Activated CD8-positive, alpha-beta memory T cell treated with anti-CD3 and anti-CD28 coated beads, Interleukin-2, amount 10 ng/mL, durations not matched to agents 7 days and 5 days (primary cell): ENCODE data around the gene ADSS2. TPM values are rescaled to one million over a fixed set of nuclear protein-coding genes. Genes with fewer than 3 reads are reported as not detected.

Experiments used
- ATAC-seq: fragments of 150-1000 bp; cut with Tn5 transposase; one replicate; pipeline ENCODE4 v1.10.0; 2021; ENCODE audit warnings: moderate library complexity
- CTCF ChIA-PET: fragments of 350-600 bp; sonication (Branson Sonifier 250); formaldehyde crosslinking; loops from one replicate; lab custom pipeline; 2021; ENCODE audit warnings: antibody characterized with exemption; lab: Charles Lee
- DNase-seq: peaks from one replicate; pipeline ENCODE4 v3.0.0-alpha.2; 2020
- H3K27ac Mint-ChIP-seq: one replicate; pipeline ENCODE4 v1.8.0; 2021; ENCODE audit warnings: mild to moderate bottlenecking, mixed read lengths
- H3K27me3 Mint-ChIP-seq: one replicate; pipeline ENCODE4 v1.8.0; 2021; ENCODE audit warnings: mixed read lengths
- H3K36me3 Mint-ChIP-seq: one replicate; pipeline ENCODE4 v1.8.0; 2021; ENCODE audit warnings: mild to moderate bottlenecking, mixed read lengths
- H3K4me1 Mint-ChIP-seq: one replicate; pipeline ENCODE4 v1.8.0; 2021; ENCODE audit warnings: mixed read lengths
- H3K4me3 Mint-ChIP-seq: one replicate; pipeline ENCODE4 v1.8.0; 2021; ENCODE audit warnings: mild to moderate bottlenecking, moderate library complexity, mixed read lengths
- H3K9me3 Mint-ChIP-seq: one replicate; pipeline ENCODE4 v1.8.0; 2022; ENCODE audit warnings: low read depth, mixed read lengths
- total RNA-seq, 2 experiments: library from RNA; stranded (reverse); gene quantifications; one replicate each; pipeline ENCODE4 v1.2.3, GENCODE V29; 2021

ADSS2 gene
- total RNA-seq, 2 experiments from 2014 or later, result 52.0 to 66.7 TPM

DNA sequence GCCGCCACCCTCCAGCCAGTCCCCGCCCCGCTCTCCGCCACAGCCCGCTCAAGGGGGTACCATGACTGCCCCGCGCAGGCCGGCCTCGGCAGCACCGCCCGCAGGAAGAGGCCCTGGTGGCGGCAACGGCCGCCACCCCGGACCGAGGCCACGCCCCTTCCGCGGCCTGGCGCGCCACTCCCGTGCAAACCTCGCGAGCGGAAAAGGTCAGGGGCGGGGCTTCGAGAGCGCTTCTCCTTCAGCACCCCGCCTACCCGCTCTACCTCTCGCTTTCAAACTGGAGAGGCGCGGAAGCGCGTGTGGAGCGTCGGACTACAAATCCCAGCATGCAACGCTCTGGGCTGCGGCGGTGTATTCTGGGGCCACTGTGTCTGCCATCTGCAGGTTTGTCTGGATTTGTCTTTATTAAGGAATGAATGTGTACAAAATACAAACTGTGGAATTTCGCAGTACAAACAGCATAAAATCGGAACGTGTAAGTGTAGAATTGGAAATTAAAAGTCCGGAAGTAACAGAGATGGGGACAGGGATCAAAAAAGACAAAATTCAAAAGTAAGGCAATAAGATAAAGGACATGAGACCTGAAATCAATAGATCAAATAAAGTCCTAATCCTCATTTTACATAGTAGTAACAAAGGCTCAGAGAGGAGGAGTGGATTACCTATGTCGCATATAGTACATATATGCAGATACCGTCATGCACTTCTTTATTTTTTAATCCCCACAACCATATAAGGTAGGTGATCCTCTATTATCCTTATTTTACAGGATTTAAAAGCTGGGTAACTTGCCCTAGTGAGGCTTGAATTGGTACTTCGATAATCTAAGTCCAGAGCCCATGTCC is 464 bp upstream of the ADSS2 start:
- CTCF ChIA-PET, result no interaction called here
- H3K9me3 Mint-ChIP-seq, result no peaks in the 10 kb centered on the region
- H3K4me1 Mint-ChIP-seq, result peaks cover 39% of the 10 kb centered on the region
- no peaks in the 10 kb centered on the region for H3K27me3 Mint-ChIP-seq
- H3K27ac Mint-ChIP-seq, result peak overlapping the region; percentile 99
- peaks cover 32% of the 10 kb centered on the region for H3K36me3 Mint-ChIP-seq
- peak overlapping the region; percentile 97 for H3K4me3 Mint-ChIP-seq
- ATAC-seq (peak; percentile 93), DNase-seq (peak; percentile 99)

DNA sequence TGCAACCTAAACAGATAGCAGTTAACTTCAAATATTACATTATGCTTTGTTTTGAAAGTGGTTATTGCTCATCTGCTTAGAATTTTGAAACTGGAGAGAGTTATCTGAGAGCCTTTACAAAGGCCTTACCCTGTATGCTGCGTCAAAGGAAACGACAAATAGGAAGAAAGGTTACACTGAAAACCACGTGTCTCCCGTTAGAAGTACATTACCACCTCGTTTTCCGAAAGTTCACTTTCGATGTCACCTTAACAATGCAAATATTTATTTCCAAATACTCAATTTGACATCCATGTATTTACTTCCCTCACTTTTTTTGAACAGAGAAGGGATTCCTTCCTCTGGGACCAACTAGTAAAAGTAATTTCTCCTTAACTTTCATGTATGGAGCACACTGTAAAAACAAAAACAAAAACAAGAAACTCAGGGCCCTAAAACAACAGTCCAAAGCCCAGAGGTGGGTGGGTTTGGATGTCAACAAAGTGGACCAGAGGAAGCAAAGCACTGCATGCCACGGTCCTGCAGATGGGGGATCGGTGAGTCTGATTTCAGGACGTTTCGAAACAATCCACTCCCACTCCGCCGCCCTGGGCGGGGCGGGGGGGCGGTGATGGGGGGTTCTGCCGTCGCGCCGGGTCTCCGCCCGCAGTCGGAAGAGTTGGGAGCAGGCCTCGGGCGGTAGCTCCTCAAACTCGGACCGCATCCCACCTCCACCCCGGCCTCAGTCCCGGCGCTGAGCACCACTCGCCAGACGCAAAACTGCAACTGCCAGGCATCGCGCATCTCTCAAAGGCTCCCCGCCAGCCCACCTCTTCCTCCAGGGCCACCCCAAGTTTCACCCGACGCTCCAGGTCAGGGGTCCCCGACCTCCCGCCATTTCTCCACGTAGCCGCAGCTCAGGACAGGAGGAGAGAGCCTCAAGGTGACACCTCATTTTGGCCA is 841 bp downstream of the ADSS2 start:
- H3K36me3 Mint-ChIP-seq, result peaks cover 35% of the 10 kb centered on the region
- CTCF ChIA-PET, result interaction anchor here (1.3 kb wide), 1 partner anchor 152 kb away, joined by 3 read pairs; no protein-coding TSS in a partner anchor
- peak overlapping the region; percentile 97 for H3K4me3 Mint-ChIP-seq
- peak; percentile 10 for ATAC-seq
- no peaks in the 10 kb centered on the region for H3K9me3 Mint-ChIP-seq
- peaks cover 50% of the 10 kb centered on the region for H3K4me1 Mint-ChIP-seq
- H3K27me3 Mint-ChIP-seq, result no peaks in the 10 kb centered on the region
- DNase-seq, result peak; percentile 76
- H3K27ac Mint-ChIP-seq, result peak overlapping the region; percentile 99

DNA sequence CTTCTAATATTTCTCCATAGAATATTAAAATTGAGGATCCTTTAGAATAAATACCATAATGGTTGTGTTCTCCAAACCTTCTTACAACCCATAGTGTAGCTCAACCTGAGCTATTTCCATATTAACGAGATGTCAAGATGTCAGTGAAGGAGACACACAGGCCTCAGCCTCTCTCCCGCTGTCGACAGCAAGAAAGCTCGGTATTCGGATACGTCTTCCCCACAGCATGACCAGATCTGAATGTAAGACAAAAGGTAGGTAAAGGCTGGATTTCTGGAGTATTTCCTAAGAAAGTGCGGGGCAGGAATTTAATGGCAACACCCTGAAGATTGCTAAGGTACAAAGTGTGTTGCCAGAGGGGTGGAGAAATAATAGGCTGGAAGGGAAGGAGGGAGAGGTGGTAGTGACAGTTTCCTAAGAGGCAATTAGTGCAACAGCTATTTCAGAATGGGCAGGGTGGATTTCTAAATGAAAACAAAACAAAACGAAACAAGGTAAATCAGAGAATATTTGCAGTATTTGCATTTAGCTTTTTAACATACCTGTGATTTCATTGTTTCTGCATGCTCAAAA is 1.7 kb downstream of the ADSS2 start:
- Mint-ChIP-seq H3K27me3 (no peaks in the 10 kb centered on the region), H3K36me3 (peaks cover 36% of the 10 kb centered on the region), H3K9me3 (no peaks in the 10 kb centered on the region), H3K4me3 (peak overlapping the region; percentile 97), H3K4me1 (peaks cover 57% of the 10 kb centered on the region), H3K27ac (peak overlapping the region; percentile 99)
- CTCF ChIA-PET, result interaction anchor here (0.8 to 1.3 kb wide), 4 partner anchors 19 to 153 kb away, joined by 3 to 4 read pairs (median 3); no protein-coding TSS in a partner anchor
- no peak for ATAC-seq
- no peak for DNase-seq

DNA sequence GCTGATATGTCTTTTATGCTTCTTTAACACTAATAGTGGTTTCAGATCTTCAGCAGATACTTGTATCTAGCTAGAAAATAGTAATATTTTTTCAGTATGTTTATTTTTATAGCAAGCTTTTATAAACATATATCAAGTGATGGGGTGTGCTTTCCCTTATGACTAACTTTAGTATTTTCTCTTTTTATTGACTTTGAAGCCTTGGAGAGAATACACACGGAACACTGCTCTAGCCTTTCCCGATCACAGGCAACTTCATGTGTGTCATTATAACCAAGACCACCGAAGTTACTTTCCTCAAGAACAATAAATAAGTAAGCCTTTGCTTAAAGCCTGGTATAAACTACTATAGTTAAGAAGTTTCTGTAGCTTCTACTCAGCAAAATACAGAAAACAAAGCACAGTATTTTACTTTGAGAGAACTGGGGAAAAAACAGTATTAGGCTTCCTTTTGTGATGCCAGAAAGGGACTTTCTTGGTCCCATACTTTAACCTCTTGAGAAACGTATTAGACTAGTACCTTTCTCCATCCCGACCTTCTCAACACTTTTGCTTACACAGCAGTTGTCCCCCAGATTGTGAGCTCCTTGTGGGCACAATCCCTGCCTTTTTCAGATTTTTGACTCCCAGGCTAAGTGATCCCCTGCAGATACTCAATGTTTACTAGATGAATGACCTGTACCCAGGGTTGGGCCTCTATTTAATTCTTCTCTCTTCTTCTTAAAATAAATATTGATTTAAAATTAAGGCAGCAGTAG is 3.3 kb downstream of the ADSS2 start:
- H3K9me3 Mint-ChIP-seq, result no peaks in the 10 kb centered on the region
- DNase-seq, result no peak
- CTCF ChIA-PET, result interaction anchor here (1.2 kb wide), 1 partner anchor 135 kb away, joined by 3 read pairs; no protein-coding TSS in a partner anchor
- H3K36me3 Mint-ChIP-seq, result peaks cover 36% of the 10 kb centered on the region
- H3K27ac Mint-ChIP-seq, result no peak overlapping the region
- H3K27me3 Mint-ChIP-seq, result no peaks in the 10 kb centered on the region
- H3K4me1 Mint-ChIP-seq, result peaks cover 63% of the 10 kb centered on the region
- ATAC-seq, result no peak
- H3K4me3 Mint-ChIP-seq, result no peak overlapping the region

DNA sequence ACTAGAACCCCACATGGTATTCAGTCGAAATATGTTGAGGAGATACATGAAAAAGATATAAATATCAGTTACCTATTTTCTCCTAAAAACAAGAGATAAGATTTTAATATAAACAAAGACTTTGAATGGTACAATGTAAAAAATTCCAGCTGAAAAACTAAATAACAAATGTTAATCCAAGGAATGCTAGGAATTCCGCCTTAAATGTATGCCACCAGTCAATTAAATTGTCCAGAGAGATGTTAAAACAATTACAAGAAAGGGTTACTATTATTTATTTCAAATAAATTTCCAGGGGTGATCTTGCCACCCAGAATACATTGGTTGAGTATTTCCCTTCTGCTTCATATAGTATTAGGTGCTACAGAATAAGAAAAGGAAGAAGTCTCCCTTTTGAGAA is 4.2 kb downstream of the ADSS2 start:
- ATAC-seq (no peak), DNase-seq (no peak)
- H3K9me3 Mint-ChIP-seq, result no peaks in the 10 kb centered on the region
- no peak overlapping the region for H3K4me3 Mint-ChIP-seq
- CTCF ChIA-PET, result no interaction called here
- peaks cover 40% of the 10 kb centered on the region for H3K36me3 Mint-ChIP-seq
- H3K4me1 Mint-ChIP-seq, result peaks cover 56% of the 10 kb centered on the region
- no peaks in the 10 kb centered on the region for H3K27me3 Mint-ChIP-seq
- no peak overlapping the region for H3K27ac Mint-ChIP-seq

DNA sequence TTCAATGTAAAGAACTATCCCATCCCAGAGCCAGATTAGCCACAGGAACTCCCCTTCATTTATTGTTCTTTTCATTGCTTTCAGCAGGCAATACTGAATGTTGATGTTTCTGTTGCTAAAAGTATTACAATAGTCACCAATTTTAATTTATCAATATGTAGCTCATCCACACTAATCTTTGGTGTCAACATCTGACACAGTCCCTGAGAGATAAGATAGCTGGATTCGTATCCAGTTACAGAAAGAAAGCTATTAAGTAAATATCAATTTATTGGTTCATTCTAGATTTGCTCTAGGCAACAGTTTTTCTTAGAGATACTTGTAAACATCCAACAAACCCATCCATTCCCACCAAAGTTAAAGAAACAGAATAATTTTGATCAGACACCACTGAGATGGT is 4.7 kb downstream of the ADSS2 start:
- peaks cover 41% of the 10 kb centered on the region for H3K36me3 Mint-ChIP-seq
- peaks cover 52% of the 10 kb centered on the region for H3K4me1 Mint-ChIP-seq
- H3K27me3 Mint-ChIP-seq, result no peaks in the 10 kb centered on the region
- H3K27ac Mint-ChIP-seq, result peak overlapping the region; percentile 10
- no peak for DNase-seq
- no peak for ATAC-seq
- H3K9me3 Mint-ChIP-seq, result no peaks in the 10 kb centered on the region
- H3K4me3 Mint-ChIP-seq, result no peak overlapping the region
- CTCF ChIA-PET, result interaction anchor here (1.2 kb wide), 1 partner anchor 469 kb away, joined by 3 read pairs; no protein-coding TSS in a partner anchor

DNA sequence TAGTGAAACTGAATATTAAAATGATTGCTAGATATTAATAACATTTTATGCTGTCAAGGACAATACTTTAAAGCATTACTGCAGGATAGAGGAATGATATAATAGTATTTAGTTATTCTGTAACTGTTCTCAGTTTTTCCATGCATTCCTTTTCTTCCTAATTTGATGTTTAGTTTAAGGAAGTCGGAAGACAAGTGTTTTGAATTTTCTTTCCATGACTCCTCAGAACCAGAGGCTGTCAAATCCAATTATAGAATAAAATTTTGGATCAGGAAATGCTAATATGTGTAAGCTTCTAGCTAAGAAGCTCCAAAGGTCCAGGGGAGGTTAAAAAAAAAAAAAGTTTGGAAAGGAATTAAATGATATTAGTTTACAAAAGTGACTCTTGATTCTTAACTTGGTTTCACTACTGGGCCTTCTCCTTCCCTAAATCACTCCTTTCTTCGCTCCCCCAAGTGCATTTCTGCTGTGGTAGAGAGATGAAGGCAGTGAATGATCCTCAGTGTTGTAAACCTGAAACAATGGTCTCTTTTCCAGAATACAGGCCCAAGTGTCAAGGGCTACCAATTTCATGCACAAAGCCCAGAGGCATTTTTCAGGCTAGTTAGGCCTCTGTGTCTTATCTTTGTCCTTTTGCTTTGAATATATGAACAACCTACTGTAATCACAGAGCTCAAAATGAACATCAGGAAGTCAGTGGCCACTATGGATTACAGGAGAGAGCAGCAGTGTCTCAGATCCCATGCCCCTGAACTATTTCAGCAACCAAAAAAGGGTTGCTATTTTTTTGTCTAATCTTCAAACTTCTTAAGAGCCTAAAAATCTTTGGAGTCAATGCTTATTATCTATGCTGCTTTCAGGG is 6.2 kb downstream of the ADSS2 start:
- peak overlapping the region; percentile 74 for H3K27ac Mint-ChIP-seq
- no peak overlapping the region for H3K4me3 Mint-ChIP-seq
- CTCF ChIA-PET, result interaction anchor here (0.6 to 1.2 kb wide), 3 partner anchors 18 to 467 kb away, joined by 3 read pairs; no protein-coding TSS in a partner anchor

DNA sequence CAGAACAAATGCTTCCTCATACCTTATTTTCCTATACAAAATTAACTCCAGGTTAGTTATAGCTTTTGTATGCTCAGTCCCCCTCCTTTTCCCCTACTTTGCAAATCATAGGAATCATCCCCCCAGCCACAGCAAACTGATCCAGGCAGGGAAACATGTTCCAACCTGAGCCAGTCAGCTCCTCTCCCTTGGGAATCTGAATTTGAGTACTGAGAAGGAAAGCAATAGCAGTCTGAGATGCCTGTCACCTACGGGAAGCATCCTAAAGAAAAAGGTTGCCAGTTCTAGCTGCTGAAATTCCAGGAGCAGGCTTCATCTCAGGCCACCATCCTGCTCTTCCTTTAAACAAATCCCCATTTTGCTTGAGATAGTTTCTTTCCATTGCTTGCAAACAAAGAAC is 6.9 kb downstream of the ADSS2 start:
- Mint-ChIP-seq H3K36me3 (peaks cover 36% of the 10 kb centered on the region), H3K4me1 (peaks cover 46% of the 10 kb centered on the region), H3K4me3 (no peak overlapping the region)

More for the DNA sequence above, 6.2 kb downstream of the ADSS2 start:
- H3K4me1 Mint-ChIP-seq, result peaks cover 52% of the 10 kb centered on the region
- DNase-seq (no peak), ATAC-seq (no peak)
- H3K9me3 Mint-ChIP-seq, result no peaks in the 10 kb centered on the region
- no peaks in the 10 kb centered on the region for H3K27me3 Mint-ChIP-seq
- H3K36me3 Mint-ChIP-seq, result peaks cover 40% of the 10 kb centered on the region

DNA sequence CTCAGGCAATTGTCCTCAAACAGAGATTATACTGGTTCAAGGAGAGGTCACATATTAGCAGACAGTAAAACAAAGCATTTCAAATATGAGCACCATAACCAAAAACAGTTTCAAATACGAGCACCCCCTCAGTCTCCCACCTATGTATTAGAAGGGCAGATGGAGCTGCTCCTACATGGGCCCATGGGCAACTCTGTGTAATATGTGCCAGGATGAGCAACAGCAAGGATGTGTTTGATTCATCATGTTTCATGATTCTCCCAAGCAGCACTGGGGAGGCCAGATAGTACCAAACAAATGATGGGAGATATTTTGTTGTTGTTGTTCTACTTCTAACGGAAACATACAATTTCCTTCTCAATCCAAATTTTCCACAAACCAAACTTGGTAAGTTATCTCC is 8.9 kb downstream of the ADSS2 start:
- DNase-seq (no peak), ATAC-seq (no peak)
- H3K36me3 Mint-ChIP-seq, result peaks cover 29% of the 10 kb centered on the region
- CTCF ChIA-PET, result interaction anchor here (0.6 kb wide), 1 partner anchor 161 kb away, joined by 3 read pairs; no protein-coding TSS in a partner anchor
- H3K27me3 Mint-ChIP-seq, result no peaks in the 10 kb centered on the region
- H3K9me3 Mint-ChIP-seq, result no peaks in the 10 kb centered on the region
- H3K27ac Mint-ChIP-seq, result no peak overlapping the region
- H3K4me1 Mint-ChIP-seq, result peaks cover 35% of the 10 kb centered on the region
- no peak overlapping the region for H3K4me3 Mint-ChIP-seq

More for the DNA sequence above, 6.9 kb downstream of the ADSS2 start:
- Mint-ChIP-seq H3K9me3 (no peaks in the 10 kb centered on the region), H3K27me3 (no peaks in the 10 kb centered on the region), H3K27ac (no peak overlapping the region)
- DNase-seq (no peak), ATAC-seq (no peak)
- CTCF ChIA-PET, result interaction anchor here (1.2 kb wide), 1 partner anchor 17 kb away, joined by 3 read pairs; no protein-coding TSS in a partner anchor

DNA sequence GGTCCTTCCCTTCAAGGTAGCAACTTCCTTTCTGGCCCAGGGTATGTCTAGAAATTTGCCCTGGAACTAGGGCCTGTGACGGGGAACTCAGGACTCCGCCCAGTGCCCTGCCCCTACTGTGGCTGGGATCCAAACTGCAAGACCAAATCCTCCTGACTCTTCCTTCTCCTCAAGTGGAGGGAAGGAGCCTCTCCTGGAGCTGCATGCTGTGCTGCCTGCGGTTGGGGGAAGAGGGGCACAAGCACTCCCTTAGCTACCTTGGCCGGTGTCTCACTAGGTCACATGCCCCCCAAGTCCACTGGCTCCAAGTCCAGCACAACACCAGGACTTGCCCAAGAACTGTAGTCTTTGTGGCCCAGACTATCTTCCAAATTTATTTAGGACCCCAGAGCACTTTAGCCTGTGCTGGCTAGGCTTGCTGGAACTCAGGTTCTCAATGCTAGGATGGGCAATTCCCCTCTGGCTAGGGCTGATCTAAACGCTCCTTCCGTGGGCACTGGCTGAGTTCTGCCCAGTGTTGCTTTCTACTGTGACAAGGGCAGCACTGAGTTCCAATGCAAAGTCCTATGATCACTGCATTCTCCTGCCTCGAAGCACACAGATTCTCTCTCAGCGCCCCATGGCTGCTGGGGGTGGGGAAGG is 12.2 kb downstream of the ADSS2 start:
- CTCF ChIA-PET, result no interaction called here
- no peaks in the 10 kb centered on the region for H3K27me3 Mint-ChIP-seq
- DNase-seq, result no peak
- no peak overlapping the region for H3K4me3 Mint-ChIP-seq
- no peak for ATAC-seq
- H3K9me3 Mint-ChIP-seq, result no peaks in the 10 kb centered on the region
- H3K27ac Mint-ChIP-seq, result no peak overlapping the region
- peaks cover 19% of the 10 kb centered on the region for H3K4me1 Mint-ChIP-seq
- peaks cover 33% of the 10 kb centered on the region for H3K36me3 Mint-ChIP-seq

DNA sequence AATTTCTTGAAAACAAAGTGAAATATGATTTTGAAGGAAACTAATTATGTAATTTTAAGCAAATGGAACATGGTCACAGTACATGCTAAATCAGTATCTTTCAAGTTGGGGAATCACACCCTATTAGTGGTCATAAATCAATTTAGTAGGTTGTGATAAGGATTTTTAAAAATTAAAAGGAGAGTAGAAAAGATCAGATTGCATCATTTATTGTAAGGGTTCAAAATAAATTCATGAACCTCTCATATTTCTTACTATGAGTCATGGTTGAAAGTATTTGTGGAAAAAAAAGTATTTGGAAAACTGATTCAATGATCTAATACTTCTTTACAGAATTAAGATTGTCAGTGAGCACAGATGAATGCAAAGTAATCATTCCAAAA is 14.6 kb downstream of the ADSS2 start:
- Mint-ChIP-seq H3K4me1 (peaks cover 16% of the 10 kb centered on the region), H3K27me3 (no peaks in the 10 kb centered on the region)
- CTCF ChIA-PET, result no interaction called here

More for the DNA sequence above, 14.6 kb downstream of the ADSS2 start:
- H3K9me3 Mint-ChIP-seq, result no peaks in the 10 kb centered on the region
- peaks cover 33% of the 10 kb centered on the region for H3K36me3 Mint-ChIP-seq
- DNase-seq (no peak), ATAC-seq (no peak)
- H3K27ac Mint-ChIP-seq, result no peak overlapping the region
- H3K4me3 Mint-ChIP-seq, result no peak overlapping the region
